ENCODE results near the gene REEP3.

The REEP3 gene

GRCh38 chr10:63522277-63522687, 1.1 kb downstream of the REEP3 start:
- no peak for TF ChIP-seq POLR2A (IDR thresholded peaks at IDR 0.05; ENCODE audit: low read depth, low read length)
- no peak for FAIRE-seq
- DNase-seq (ENCODE audit: insufficient read length, low spot score): no peak

- FAIRE-seq (peak; percentile 27), DNase-seq (ENCODE audit: insufficient read length, low spot score) (no peak)
- no peak for TF ChIP-seq POLR2A (IDR thresholded peaks at IDR 0.05; ENCODE audit: low read depth, low read length)
Measured at GRCh38 chr10:63522995-63523394, 1.8 kb downstream of the REEP3 start.

- TF ChIP-seq POLR2A (IDR thresholded peaks at IDR 0.05; ENCODE audit: low read depth, low read length): no peak
- FAIRE-seq: no peak
- DNase-seq (ENCODE audit: insufficient read length, low spot score): no peak
Measured at GRCh38 chr10:63525021-63525420, 3.8 kb downstream of the REEP3 start.

- no peak for DNase-seq (ENCODE audit: insufficient read length, low spot score)
- no peak for TF ChIP-seq POLR2A (IDR thresholded peaks at IDR 0.05; ENCODE audit: low read depth, low read length)
- FAIRE-seq: no peak
Measured at GRCh38 chr10:63527401-63527800, 6.2 kb downstream of the REEP3 start.

GRCh38 chr10:63528084-63528744, 7.0 kb downstream of the REEP3 start:
- DNase-seq (ENCODE audit: insufficient read length, low spot score): no peak
- FAIRE-seq: no peak

GRCh38 chr10:63530409-63530808, 9.2 kb downstream of the REEP3 start:
- DNase-seq (ENCODE audit: insufficient read length, low spot score) (no peak), FAIRE-seq (peak; percentile 20)
- no peak for TF ChIP-seq POLR2A (IDR thresholded peaks at IDR 0.05; ENCODE audit: low read depth, low read length)

More at GRCh38 chr10:63528084-63528744, 7.0 kb downstream of the REEP3 start:
- no peak for TF ChIP-seq POLR2A (IDR thresholded peaks at IDR 0.05; ENCODE audit: low read depth, low read length)

- FAIRE-seq (no peak), DNase-seq (ENCODE audit: insufficient read length, low spot score) (no peak)
- no peak for TF ChIP-seq POLR2A (IDR thresholded peaks at IDR 0.05; ENCODE audit: low read depth, low read length)
Measured at GRCh38 chr10:63534723-63535122, 13.5 kb downstream of the REEP3 start.

- FAIRE-seq (peak; percentile 64), DNase-seq (ENCODE audit: insufficient read length, low spot score) (no peak)
- no peak for TF ChIP-seq POLR2A (IDR thresholded peaks at IDR 0.05; ENCODE audit: low read depth, low read length)
Measured at GRCh38 chr10:63536698-63537097, 15.5 kb downstream of the REEP3 start.

GRCh38 chr10:63537536-63537935, 16.3 kb downstream of the REEP3 start:
- DNase-seq (ENCODE audit: insufficient read length, low spot score) (no peak), FAIRE-seq (no peak)
- no peak for TF ChIP-seq POLR2A (IDR thresholded peaks at IDR 0.05; ENCODE audit: low read depth, low read length)

GRCh38 chr10:63539377-63539776, 18.2 kb downstream of the REEP3 start:
- FAIRE-seq: peak; percentile 52
- TF ChIP-seq POLR2A (IDR thresholded peaks at IDR 0.05; ENCODE audit: low read depth, low read length): no peak
- no peak for DNase-seq (ENCODE audit: insufficient read length, low spot score)

- no peak for TF ChIP-seq POLR2A (IDR thresholded peaks at IDR 0.05; ENCODE audit: low read depth, low read length)
- FAIRE-seq (peak; percentile 69), DNase-seq (ENCODE audit: insufficient read length, low spot score) (no peak)
Measured at GRCh38 chr10:63539994-63540393, 18.8 kb downstream of the REEP3 start.

- no peak for TF ChIP-seq POLR2A (IDR thresholded peaks at IDR 0.05; ENCODE audit: low read depth, low read length)
- DNase-seq (ENCODE audit: insufficient read length, low spot score) (no peak), FAIRE-seq (peak; percentile 89)
Measured at GRCh38 chr10:63542835-63543575, 21.8 kb downstream of the REEP3 start.

GRCh38 chr10:63543576-63543962, 22.4 kb downstream of the REEP3 start:
- DNase-seq (ENCODE audit: insufficient read length, low spot score) (no peak), FAIRE-seq (no peak)
- no peak for TF ChIP-seq POLR2A (IDR thresholded peaks at IDR 0.05; ENCODE audit: low read depth, low read length)

- no peak for FAIRE-seq
- TF ChIP-seq POLR2A (IDR thresholded peaks at IDR 0.05; ENCODE audit: low read depth, low read length): no peak
- no peak for DNase-seq (ENCODE audit: insufficient read length, low spot score)
Measured at GRCh38 chr10:63544418-63544817, 23.2 kb downstream of the REEP3 start.
